Activated T-helper 1 cell treated with anti-CD3 and anti-CD28 coated beads, Interleukin-12 subunit alpha, Interleukin-12 subunit beta, Interleukin-2, Interleukin-4 antibody, amounts not matched to agents 30 ng/mL and 10 ng/mL and 1 ng/mL, durations not matched to agents 14 hours and 24 hours and 36 hours (primary cell): ENCODE data around the gene DCXR. TPM values are rescaled to one million over a fixed set of nuclear protein-coding genes. Genes with fewer than 3 reads are reported as not detected.

Experiments
- DNase-seq: peaks from one replicate; pipeline ENCODE4 v3.0.0; 2021; ENCODE audit warnings: low spot score
- H3K27ac Mint-ChIP-seq: one replicate; pipeline ENCODE4 v1.8.0; 2021; ENCODE audit warnings: mild to moderate bottlenecking, mixed read lengths
- H3K27me3 Mint-ChIP-seq: one replicate; pipeline ENCODE4 v1.8.0; 2022; ENCODE audit warnings: mild to moderate bottlenecking, moderate library complexity, mixed read lengths; ENCODE audit not compliant: insufficient read depth
- H3K36me3 Mint-ChIP-seq: one replicate; pipeline ENCODE4 v1.8.0; 2021; ENCODE audit warnings: low read depth, mixed read lengths
- H3K4me1 Mint-ChIP-seq: one replicate; pipeline ENCODE4 v1.8.0; 2021; ENCODE audit warnings: low read depth, mixed read lengths
- H3K4me3 Mint-ChIP-seq: one replicate; pipeline ENCODE4 v1.8.0; 2021; ENCODE audit warnings: mild to moderate bottlenecking, moderate library complexity, mixed read lengths
- H3K9me3 Mint-ChIP-seq: one replicate; pipeline ENCODE4 v1.8.0; 2021; ENCODE audit warnings: mixed read lengths
- intact Hi-C: fragments of 100-400 bp; cut with micrococcal nuclease; formaldehyde crosslinking; loops from one replicate; pipeline ENCODE4 v1.15.1; 2024
- total RNA-seq: library from RNA; stranded (reverse); gene quantifications from 2 replicates; pipeline ENCODE4 v1.2.3, GENCODE V29; 2022

DCXR gene
- total RNA-seq, 1 donor from 2014 or later: 125 TPM

- H3K4me1 Mint-ChIP-seq: no peaks in the 10 kb centered on the region
- intact Hi-C loops: no loop called here
- H3K4me3 Mint-ChIP-seq: no peak overlapping the region
- H3K9me3 Mint-ChIP-seq: no peaks in the 10 kb centered on the region
- H3K36me3 Mint-ChIP-seq: no peaks in the 10 kb centered on the region
- H3K27me3 Mint-ChIP-seq: no peaks in the 10 kb centered on the region
- DNase-seq: no peak
- H3K27ac Mint-ChIP-seq: no peak overlapping the region
Observed at GRCh38 chr17:82003411-82004381, 33.8 kb downstream of the DCXR start.

- no peak for DNase-seq
- Mint-ChIP-seq H3K4me3 (no peak overlapping the region), H3K27ac (no peak overlapping the region), H3K9me3 (no peaks in the 10 kb centered on the region), H3K4me1 (no peaks in the 10 kb centered on the region), H3K27me3 (no peaks in the 10 kb centered on the region), H3K36me3 (no peaks in the 10 kb centered on the region)
- intact Hi-C loops: no loop called here
Observed at GRCh38 chr17:82001571-82002056, 35.9 kb downstream of the DCXR start.

- intact Hi-C loops: no loop called here
- Mint-ChIP-seq H3K9me3 (no peaks in the 10 kb centered on the region), H3K4me3 (no peak overlapping the region), H3K27ac (no peak overlapping the region), H3K27me3 (no peaks in the 10 kb centered on the region), H3K4me1 (no peaks in the 10 kb centered on the region), H3K36me3 (no peaks in the 10 kb centered on the region)
- no peak for DNase-seq
Observed at GRCh38 chr17:82000803-82001570, 36.5 kb downstream of the DCXR start.

- no peaks in the 10 kb centered on the region for H3K36me3 Mint-ChIP-seq
- no peak overlapping the region for H3K4me3 Mint-ChIP-seq
- H3K4me1 Mint-ChIP-seq: no peaks in the 10 kb centered on the region
- no peaks in the 10 kb centered on the region for H3K27me3 Mint-ChIP-seq
- intact Hi-C loops: no loop called here
- no peak for DNase-seq
- no peaks in the 10 kb centered on the region for H3K9me3 Mint-ChIP-seq
- H3K27ac Mint-ChIP-seq: no peak overlapping the region
Observed at GRCh38 chr17:81999976-82000802, 37.3 kb downstream of the DCXR start.

- no peaks in the 10 kb centered on the region for H3K4me1 Mint-ChIP-seq
- no peak overlapping the region for H3K4me3 Mint-ChIP-seq
- no peaks in the 10 kb centered on the region for H3K27me3 Mint-ChIP-seq
- H3K36me3 Mint-ChIP-seq: no peaks in the 10 kb centered on the region
- H3K9me3 Mint-ChIP-seq: no peaks in the 10 kb centered on the region
- no peak overlapping the region for H3K27ac Mint-ChIP-seq
- intact Hi-C loops: no loop called here
- DNase-seq: no peak
Observed at GRCh38 chr17:81999587-81999975, 37.9 kb downstream of the DCXR start.

GRCh38 chr17:81998691-81999438, 38.6 kb downstream of the DCXR start:
- Mint-ChIP-seq H3K9me3 (no peaks in the 10 kb centered on the region), H3K27me3 (no peaks in the 10 kb centered on the region), H3K4me3 (no peak overlapping the region), H3K4me1 (no peaks in the 10 kb centered on the region), H3K27ac (no peak overlapping the region), H3K36me3 (no peaks in the 10 kb centered on the region)
- DNase-seq: no peak
- intact Hi-C loops: no loop called here

GRCh38 chr17:81998212-81998611, 39.3 kb downstream of the DCXR start:
- Mint-ChIP-seq H3K36me3 (no peaks in the 10 kb centered on the region), H3K27me3 (no peaks in the 10 kb centered on the region), H3K27ac (no peak overlapping the region), H3K4me1 (no peaks in the 10 kb centered on the region), H3K9me3 (no peaks in the 10 kb centered on the region), H3K4me3 (no peak overlapping the region)
- intact Hi-C loops: no loop called here
- no peak for DNase-seq

- Mint-ChIP-seq H3K9me3 (no peaks in the 10 kb centered on the region), H3K27me3 (no peaks in the 10 kb centered on the region), H3K4me1 (no peaks in the 10 kb centered on the region), H3K36me3 (no peaks in the 10 kb centered on the region), H3K4me3 (no peak overlapping the region), H3K27ac (no peak overlapping the region)
- DNase-seq: no peak
- intact Hi-C loops: no loop called here
Observed at GRCh38 chr17:81996757-81997441, 40.6 kb downstream of the DCXR start.

- no peak overlapping the region for H3K27ac Mint-ChIP-seq
- intact Hi-C loops: no loop called here
- H3K9me3 Mint-ChIP-seq: no peaks in the 10 kb centered on the region
- DNase-seq: no peak
- H3K36me3 Mint-ChIP-seq: no peaks in the 10 kb centered on the region
- H3K4me1 Mint-ChIP-seq: no peaks in the 10 kb centered on the region
- no peaks in the 10 kb centered on the region for H3K27me3 Mint-ChIP-seq
- no peak overlapping the region for H3K4me3 Mint-ChIP-seq
Observed at GRCh38 chr17:81996232-81996756, 41.2 kb downstream of the DCXR start.

- no peaks in the 10 kb centered on the region for H3K27me3 Mint-ChIP-seq
- no peaks in the 10 kb centered on the region for H3K4me1 Mint-ChIP-seq
- H3K9me3 Mint-ChIP-seq: no peaks in the 10 kb centered on the region
- intact Hi-C loops: no loop called here
- no peaks in the 10 kb centered on the region for H3K36me3 Mint-ChIP-seq
- DNase-seq: no peak
- H3K4me3 Mint-ChIP-seq: no peak overlapping the region
- no peak overlapping the region for H3K27ac Mint-ChIP-seq
Observed at GRCh38 chr17:81995463-81996231, 41.9 kb downstream of the DCXR start.
